HL-60 (cell line): ENCODE measurements around the gene DPP10.

Source experiments
- DNase-seq, 2 experiments: peaks; one replicate each; pipeline ENCODE4 v3.0.0-alpha.2; 2010 to 2020; ENCODE audit warnings: low read depth in 1 of 2, low spot score in 1 of 2
- H3K27ac ChIP-seq: fragments of 250-450 bp; sonication (Bioruptor Pico); replicated peaks from 2 replicates; pipeline ENCODE4 v1.5.1; 2020; ENCODE audit warnings: mild to moderate bottlenecking, moderate library complexity
- H3K27me3 ChIP-seq: fragments of 250-450 bp; sonication (Bioruptor Pico); 2 replicates; pipeline ENCODE4 v1.5.1; 2021; ENCODE audit warnings: mild to moderate bottlenecking, moderate library complexity; ENCODE audit not compliant: insufficient read depth, poor library complexity, severe bottlenecking
- H3K4me3 ChIP-seq: replicated peaks from 2 replicates; pipeline ENCODE4 v1.5.1; 2011; ENCODE audit warnings: mild to moderate bottlenecking, control low read depth, low read length; ENCODE audit not compliant: insufficient read depth
- GABPA ChIP-seq: IDR thresholded peaks from 2 replicates; pipeline ENCODE4 v1.6.1; 2012; ENCODE audit warnings: low read depth
- POLR2AphosphoS5 ChIP-seq: IDR thresholded peaks from 2 replicates; pipeline ENCODE4 v1.6.1; 2012; ENCODE audit warnings: low read depth
- REST ChIP-seq: IDR thresholded peaks from 2 replicates; pipeline ENCODE4 v1.6.1; 2012; ENCODE audit warnings: low read depth; ENCODE audit not compliant: insufficient replicate concordance
- SPI1 ChIP-seq: IDR thresholded peaks from 2 replicates; pipeline ENCODE4 v1.6.1; 2012; ENCODE audit warnings: low read depth, mild to moderate bottlenecking, borderline replicate concordance
- TF ChIP-seq, protein P1 (sequence below): IDR thresholded peaks from one replicate; pipeline ENCODE4 v1.5.1; 2011; ENCODE audit warnings: low read length, control low read depth, inconsistent platforms; ENCODE audit not compliant: insufficient read depth

Gene DPP10

GRCh38 chr2:115763601-115764000, 1321.2 kb downstream of the DPP10 start:
- no peaks in the 10 kb centered on the region for H3K27me3 ChIP-seq
- no peak overlapping the region for H3K4me3 ChIP-seq
- TF ChIP-seq GABPA (no peak), REST (no peak), POLR2AphosphoS5 (no peak), SPI1 (no peak)
- TF ChIP-seq, protein P1, sequence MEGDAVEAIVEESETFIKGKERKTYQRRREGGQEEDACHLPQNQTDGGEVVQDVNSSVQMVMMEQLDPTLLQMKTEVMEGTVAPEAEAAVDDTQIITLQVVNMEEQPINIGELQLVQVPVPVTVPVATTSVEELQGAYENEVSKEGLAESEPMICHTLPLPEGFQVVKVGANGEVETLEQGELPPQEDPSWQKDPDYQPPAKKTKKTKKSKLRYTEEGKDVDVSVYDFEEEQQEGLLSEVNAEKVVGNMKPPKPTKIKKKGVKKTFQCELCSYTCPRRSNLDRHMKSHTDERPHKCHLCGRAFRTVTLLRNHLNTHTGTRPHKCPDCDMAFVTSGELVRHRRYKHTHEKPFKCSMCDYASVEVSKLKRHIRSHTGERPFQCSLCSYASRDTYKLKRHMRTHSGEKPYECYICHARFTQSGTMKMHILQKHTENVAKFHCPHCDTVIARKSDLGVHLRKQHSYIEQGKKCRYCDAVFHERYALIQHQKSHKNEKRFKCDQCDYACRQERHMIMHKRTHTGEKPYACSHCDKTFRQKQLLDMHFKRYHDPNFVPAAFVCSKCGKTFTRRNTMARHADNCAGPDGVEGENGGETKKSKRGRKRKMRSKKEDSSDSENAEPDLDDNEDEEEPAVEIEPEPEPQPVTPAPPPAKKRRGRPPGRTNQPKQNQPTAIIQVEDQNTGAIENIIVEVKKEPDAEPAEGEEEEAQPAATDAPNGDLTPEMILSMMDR, result no peak
- H3K27ac ChIP-seq, result no peak overlapping the region
- no peak for DNase-seq

- H3K27me3 ChIP-seq, result no peaks in the 10 kb centered on the region
- no peak for DNase-seq
- H3K4me3 ChIP-seq, result no peak overlapping the region
- H3K27ac ChIP-seq, result no peak overlapping the region
- TF ChIP-seq, protein P1, result no peak
- TF ChIP-seq POLR2AphosphoS5, result no peak
- no peak for TF ChIP-seq GABPA
- no peak for TF ChIP-seq REST
- TF ChIP-seq SPI1, result no peak
These were observed 1329.1 kb downstream of the DPP10 start for GRCh38 chr2:115771516-115771915.

- Histone ChIP-seq H3K27me3 (no peaks in the 10 kb centered on the region), H3K4me3 (no peak overlapping the region), H3K27ac (no peak overlapping the region)
- TF ChIP-seq POLR2AphosphoS5, result no peak
- TF ChIP-seq, protein P1, result no peak
- no peak for DNase-seq
These were observed 1331.9 kb downstream of the DPP10 start for GRCh38 chr2:115774361-115774760.

GRCh38 chr2:115779085-115779632, 1336.7 kb downstream of the DPP10 start:
- no peak overlapping the region for H3K27ac ChIP-seq
- no peaks in the 10 kb centered on the region for H3K27me3 ChIP-seq
- H3K4me3 ChIP-seq, result no peak overlapping the region
- TF ChIP-seq, protein P1, result no peak
- no peak for TF ChIP-seq GABPA
- TF ChIP-seq POLR2AphosphoS5, result no peak
- no peak for TF ChIP-seq REST
- no peak for TF ChIP-seq SPI1
- no peak for DNase-seq
